GM19397 (cell line): ENCODE measurements around the gene CHTF18.
"Not testable (repeated sequence)": the region's sequence is repeated elsewhere in the genome, so short reads cannot be mapped to it uniquely, and the experiment has no call there.

ENCODE experiments used
- ATAC-seq: cut with Tn5 transposase; IDR thresholded peaks from one replicate; pipeline ENCODE4 v1.9.1; 2021; ENCODE audit warnings: mild to moderate bottlenecking, moderate library complexity; ENCODE audit not compliant: unreplicated experiment

The CHTF18 gene

GRCh38 chr16:802914-803753 lies 14.7 kb downstream of the CHTF18 start:
- ATAC-seq, result no peak

GRCh38 chr16:803754-804080 lies 15.3 kb downstream of the CHTF18 start:
- no peak for ATAC-seq

- no peak for ATAC-seq
Measured at GRCh38 chr16:804193-805048, 16.0 kb downstream of the CHTF18 start.

GRCh38 chr16:805474-805873 lies 17.1 kb downstream of the CHTF18 start:
- no peak for ATAC-seq

- ATAC-seq, result peak; percentile 92
Measured at GRCh38 chr16:807347-808084, 19.1 kb downstream of the CHTF18 start.

- no peak for ATAC-seq
Measured at GRCh38 chr16:808085-808386, 19.6 kb downstream of the CHTF18 start.

GRCh38 chr16:813204-813915 lies 24.9 kb downstream of the CHTF18 start:
- ATAC-seq, result no peak

- ATAC-seq, result no peak
Measured at GRCh38 chr16:813916-814412, 25.5 kb downstream of the CHTF18 start.

GRCh38 chr16:814974-815373 lies 26.6 kb downstream of the CHTF18 start:
- ATAC-seq, result no peak

- no peak for ATAC-seq
Measured at GRCh38 chr16:815861-816260, 27.4 kb downstream of the CHTF18 start.

GRCh38 chr16:817001-817906 lies 28.8 kb downstream of the CHTF18 start:
- no peak for ATAC-seq

- no peak for ATAC-seq
Measured at GRCh38 chr16:818132-818531, 29.7 kb downstream of the CHTF18 start.

GRCh38 chr16:818592-818991 lies 30.2 kb downstream of the CHTF18 start:
- ATAC-seq, result no peak

- no peak for ATAC-seq
Measured at GRCh38 chr16:819336-820043, 31.1 kb downstream of the CHTF18 start.

- not testable (repeated sequence) for ATAC-seq
Measured at GRCh38 chr16:820044-820408, 31.6 kb downstream of the CHTF18 start.

GRCh38 chr16:820748-821147 lies 32.3 kb downstream of the CHTF18 start:
- ATAC-seq, result no peak

GRCh38 chr16:821751-822150 lies 33.3 kb downstream of the CHTF18 start:
- no peak for ATAC-seq

- ATAC-seq, result no peak
Measured at GRCh38 chr16:822174-822908, 33.9 kb downstream of the CHTF18 start.

- ATAC-seq, result no peak
Measured at GRCh38 chr16:822909-823297, 34.5 kb downstream of the CHTF18 start.
